UCSD-AML1 (cell line): ENCODE measurements around the gene FBXO22.
"Not testable (repeated sequence)": the region's sequence is repeated elsewhere in the genome, so short reads cannot be mapped to it uniquely, and the experiment has no call there.

Experiments
- DNase-seq: peaks from one replicate; lab custom pipeline; 2025; ENCODE audit not compliant: unreplicated experiment; lab: John Stamatoyannopoulos, UW

Gene FBXO22

DNA sequence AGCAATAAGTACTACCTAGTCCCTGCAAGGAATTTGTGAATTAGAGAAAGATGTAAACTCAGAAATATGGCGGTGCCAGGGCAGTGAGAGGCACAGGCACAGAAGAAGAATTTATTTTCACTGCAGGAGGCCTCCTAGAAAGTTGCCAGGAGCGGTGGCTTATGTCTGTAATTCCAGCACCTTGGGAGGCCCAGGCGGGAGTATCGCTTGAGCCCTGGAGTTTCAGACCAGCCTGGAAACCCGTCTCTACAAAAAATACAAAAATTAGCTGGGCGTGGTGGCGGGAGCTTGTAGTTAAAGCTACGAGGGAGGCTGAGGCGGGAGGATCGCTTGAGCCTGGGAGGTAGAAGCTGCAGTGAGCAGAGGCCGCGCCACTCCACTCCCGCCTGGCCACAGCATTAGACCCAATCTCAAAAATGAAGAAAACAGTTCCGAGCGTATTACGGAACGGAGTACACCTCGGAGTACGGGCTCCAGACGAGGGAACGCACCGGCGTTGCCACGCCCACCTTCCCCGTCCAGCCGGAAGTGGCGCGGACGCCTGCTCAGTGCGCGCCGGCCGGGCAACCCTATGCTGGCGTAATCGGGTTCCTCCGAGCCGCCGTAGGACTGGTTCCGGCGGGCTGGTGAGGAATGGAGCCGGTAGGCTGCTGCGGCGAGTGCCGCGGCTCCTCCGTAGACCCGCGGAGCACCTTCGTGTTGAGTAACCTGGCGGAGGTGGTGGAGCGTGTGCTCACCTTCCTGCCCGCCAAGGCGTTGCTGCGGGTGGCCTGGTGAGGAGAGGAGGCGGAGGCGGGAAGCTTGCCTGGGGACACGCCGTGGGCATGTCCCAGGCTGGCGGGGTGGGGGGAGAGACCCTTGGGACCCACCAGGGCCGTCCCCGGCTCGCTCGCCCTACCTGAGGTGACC lies at the start of gene FBXO22:
FBXO22 (plus strand) TSS at position 548 of the 909 bp plus-strand sequence; CDS start at position 634, 86 bp downstream.
- peak; percentile 92 for DNase-seq

GRCh38 chr15:75857886-75858285 lies 45.8 kb upstream of the FBXO22 start:
- DNase-seq = no peak

- DNase-seq = no peak
Measured at GRCh38 chr15:75861750-75862402, 41.8 kb upstream of the FBXO22 start.

DNA sequence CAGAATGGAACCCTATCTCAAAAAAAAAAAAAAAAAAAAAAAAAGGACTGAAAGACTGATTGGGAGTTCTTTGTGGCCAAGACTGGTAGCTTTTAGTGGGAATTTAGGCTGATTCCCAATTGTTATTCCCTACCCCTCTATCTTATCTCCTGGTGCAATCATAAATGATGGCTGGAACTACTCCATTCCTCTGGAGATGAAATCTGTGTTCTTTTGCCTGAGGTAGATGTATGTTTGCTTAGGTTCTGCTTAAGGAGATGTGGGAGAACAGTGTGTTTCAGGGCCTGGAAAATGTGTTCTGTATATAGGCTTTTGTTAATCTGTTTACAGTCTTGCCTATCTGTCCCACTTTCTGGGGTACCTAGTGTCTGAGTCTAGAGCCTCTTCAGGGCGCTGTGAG lies 40.9 kb upstream of the FBXO22 start:
- DNase-seq = no peak

DNA sequence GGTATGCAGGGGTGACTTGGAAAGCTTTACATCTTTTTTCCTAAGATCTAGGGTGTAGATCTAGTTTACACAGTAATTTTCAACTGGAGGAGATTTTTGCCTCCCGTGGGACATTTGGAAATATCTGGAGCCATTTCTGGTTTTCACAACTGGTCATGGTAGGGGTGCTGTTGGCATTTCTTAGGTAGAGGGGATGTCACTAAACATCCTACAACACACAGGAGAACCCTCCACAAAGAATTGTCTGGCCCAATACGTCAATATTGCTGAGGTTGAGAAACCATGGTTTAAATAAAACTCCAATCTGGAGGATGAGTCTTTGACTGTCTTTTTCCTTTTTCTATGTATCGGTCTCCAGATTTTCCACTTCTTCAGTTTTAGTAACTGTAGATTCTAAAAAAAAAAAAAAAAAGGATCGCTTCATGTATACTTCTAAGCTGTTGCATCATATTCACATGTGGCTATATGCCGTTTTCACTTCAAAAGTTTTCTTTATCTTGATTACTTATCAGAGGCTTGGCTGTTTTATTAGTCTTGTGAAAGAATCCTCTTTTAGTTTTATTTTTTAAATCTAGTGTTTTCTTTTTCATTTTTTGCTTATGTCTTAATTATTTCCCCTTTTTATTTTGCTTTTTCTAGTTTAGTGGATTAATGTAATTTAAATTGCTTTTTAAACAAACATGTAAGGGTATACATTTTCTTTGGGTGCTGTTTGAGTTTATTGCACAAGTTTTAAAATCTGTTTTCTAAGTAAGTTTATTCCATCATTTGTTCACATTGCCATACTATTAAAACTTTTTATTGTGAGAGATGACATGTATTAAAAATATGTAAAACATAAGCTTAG lies 39.2 kb upstream of the FBXO22 start:
- no peak for DNase-seq

DNA sequence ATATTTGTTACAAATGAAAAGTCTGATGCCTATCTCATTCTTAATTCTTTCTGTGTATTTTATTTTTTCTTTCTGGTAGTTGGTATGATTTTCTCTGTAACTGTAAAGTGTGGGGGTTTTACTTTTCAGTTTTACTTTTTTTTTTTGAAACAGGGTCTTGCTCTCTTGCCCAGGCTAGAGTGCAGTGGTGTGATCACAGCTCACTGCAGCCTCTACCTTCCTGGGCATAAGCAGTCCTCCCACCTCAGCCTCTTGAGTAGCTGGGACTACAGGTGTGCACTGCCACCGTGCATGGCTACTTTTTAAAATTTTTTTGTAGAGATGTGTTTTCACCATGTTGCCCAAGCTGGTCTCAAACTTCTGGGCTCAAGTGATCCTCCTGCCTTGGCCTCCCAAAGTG lies 37.6 kb upstream of the FBXO22 start:
- DNase-seq = not testable (repeated sequence)

DNA sequence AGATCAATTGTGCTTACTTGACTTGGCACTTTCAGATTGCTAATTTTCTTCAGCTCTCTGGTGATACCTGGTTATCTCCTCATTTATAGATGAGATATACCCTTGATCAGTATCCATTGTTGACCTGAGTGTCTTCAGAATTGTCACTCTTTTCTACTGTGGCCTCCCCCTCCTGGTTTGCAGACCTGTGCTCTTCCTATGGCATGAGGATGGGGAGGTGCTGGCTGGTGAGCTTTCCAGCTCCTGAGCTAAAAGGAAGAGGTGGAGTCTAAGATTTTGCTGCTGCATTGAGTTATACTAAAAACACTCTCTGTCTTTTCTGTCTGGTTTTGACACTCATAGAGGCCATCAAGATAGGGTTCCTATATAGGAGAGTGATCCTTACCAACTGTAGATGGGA lies 36.8 kb upstream of the FBXO22 start:
- DNase-seq = no peak

- no peak for DNase-seq
Measured at GRCh38 chr15:75867449-75867848, 36.2 kb upstream of the FBXO22 start.

GRCh38 chr15:75868019-75868418 lies 35.7 kb upstream of the FBXO22 start:
- no peak for DNase-seq

DNA sequence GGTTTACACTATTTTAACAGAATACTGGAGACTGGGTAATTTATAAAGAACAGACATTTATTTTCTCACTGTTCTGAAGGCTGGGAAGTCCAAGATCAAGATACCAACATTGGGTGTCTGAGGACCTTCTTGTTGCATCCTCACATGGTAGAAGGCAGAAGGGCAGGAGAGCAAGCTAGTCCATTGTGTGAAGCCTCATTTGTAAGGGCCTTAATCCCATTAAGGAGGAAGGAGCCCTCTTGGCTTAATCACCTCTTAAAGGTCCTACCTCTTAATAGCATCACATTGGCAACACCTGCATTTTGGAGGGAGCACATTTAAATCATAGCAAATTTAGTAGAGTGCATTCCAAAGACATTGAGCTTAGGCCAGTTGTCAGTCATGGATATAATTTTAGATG lies 34.2 kb upstream of the FBXO22 start:
- no peak for DNase-seq

- not testable (repeated sequence) for DNase-seq
Measured at GRCh38 chr15:75871589-75871988, 32.1 kb upstream of the FBXO22 start.

- no peak for DNase-seq
Measured at GRCh38 chr15:75872403-75872990, 31.2 kb upstream of the FBXO22 start.

DNA sequence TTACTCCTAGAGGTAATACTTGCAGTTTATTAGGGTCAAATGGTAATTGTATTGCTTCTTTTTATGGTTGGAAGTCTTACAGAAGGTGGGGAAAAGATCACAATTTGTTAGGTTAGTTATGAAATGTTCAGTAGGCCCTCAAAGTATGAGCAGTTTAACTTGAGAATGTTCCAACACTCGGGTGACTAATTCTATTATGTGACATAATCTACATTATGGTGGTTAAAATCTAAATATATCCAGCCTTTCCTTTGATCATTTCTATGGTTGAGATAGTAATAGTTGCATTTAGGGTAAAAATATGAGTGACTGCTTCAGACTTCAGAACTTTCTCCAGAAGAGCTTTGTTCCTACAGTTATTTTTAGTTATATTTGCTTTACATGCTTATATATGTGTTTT lies 19.6 kb upstream of the FBXO22 start:
- DNase-seq = no peak

GRCh38 chr15:75887178-75887577 lies 16.5 kb upstream of the FBXO22 start:
- DNase-seq = no peak

DNA sequence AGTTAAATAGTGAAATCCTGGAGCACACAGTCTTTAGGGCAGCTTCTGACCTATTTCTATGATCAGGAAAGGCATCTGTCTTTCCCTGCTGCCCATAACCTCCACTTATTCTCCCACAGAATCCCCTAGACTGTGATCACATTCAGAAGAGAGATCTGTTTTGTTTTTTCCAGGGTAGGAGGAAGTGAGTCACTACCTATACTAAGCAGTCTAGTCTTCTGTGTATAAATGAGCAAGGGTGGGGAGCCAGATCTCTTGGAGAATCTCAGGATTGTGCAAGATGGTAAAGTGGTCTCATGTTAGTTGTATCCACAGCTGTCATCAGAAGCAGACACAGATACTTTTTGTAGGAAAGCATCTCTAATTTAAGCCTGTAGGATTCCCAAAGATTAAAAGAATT lies 11.8 kb upstream of the FBXO22 start:
- DNase-seq = no peak

- DNase-seq = no peak
Measured at GRCh38 chr15:75895731-75896130, 7.9 kb upstream of the FBXO22 start.

- DNase-seq = no peak
Measured at GRCh38 chr15:75900577-75900976, 3.1 kb upstream of the FBXO22 start.

DNA sequence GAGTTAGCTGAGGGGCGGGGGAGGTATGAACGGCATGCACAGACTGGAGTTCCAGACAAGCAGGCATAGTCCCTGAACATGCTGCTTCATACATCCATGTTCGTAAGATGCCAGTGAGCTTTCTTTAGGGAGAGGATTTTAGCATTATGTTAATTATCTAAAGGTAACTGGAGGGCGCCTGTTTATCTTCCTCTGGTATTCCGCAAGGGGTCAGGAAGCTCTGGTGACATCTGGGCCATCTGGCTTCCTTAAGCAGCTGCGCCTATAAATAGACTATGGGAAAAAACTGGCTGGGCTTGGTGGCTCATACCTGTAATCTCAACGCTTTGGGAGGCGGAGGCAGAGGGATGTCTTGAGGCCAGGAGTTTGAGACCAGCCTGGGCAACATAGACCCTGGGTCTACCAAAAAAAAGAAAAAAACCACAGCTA lies 1.5 kb upstream of the FBXO22 start:
- no peak for DNase-seq

DNA sequence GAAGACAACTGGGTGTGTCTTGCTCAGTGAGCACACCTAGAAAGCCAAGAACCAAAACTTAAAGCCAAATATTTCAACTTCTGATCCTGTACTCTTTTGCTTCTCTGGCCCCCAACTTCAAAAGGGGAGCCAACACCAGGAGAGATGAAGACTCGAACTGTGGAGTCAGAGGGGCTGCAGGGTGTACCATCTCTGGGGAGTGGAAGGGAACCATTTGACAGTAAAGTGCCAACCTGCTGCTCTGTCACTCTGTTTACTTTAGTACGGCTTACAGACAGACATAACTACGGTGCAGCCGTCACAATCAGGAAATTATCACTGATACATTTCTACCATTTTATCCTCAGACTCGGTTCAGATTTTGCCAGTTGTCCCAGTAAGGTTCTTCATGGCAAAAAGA lies 1.6 kb downstream of the FBXO22 start:
- DNase-seq = no peak

DNA sequence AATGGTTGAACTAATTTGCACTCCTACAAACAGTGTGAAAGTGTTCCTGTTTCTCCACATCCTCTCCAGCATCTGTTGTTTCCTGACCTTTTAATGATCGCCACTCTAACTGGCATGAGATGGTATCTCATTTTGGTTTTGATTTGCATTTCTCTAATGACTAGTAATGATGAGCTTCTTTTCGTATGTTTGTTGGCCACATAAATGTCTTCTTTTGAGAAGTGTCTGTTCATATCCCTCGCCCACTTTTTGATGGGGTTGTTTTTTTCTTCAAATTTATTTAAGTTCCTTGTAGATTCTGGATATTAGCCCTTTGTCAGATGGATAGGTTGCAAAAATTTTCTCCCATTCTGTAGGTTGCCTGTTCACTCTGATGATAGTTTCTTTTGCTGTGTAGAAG lies 6.7 kb downstream of the FBXO22 start:
- DNase-seq = not testable (repeated sequence)

DNA sequence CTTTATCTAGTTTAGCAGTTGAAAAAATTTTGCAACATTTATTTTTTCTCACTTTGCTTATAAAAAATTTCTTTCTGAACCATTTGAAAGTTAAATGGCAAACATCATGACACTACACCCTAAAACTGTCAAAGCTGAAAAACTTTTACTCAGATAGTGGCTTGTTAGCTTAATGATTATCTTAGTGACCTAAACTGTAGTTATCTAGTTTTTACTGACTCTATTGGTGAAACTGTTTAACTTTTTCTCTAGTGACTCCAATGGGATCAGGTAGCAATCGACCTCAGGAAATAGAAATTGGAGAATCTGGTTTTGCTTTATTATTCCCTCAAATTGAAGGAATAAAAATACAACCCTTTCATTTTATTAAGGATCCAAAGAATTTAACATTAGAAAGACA lies 13.3 kb downstream of the FBXO22 start:
- DNase-seq = no peak
